GM18951 (cell line): ENCODE results near the gene TAF1.
"Not testable (repeated sequence)": the region's sequence is repeated elsewhere in the genome, so short reads cannot be mapped to it uniquely, and the experiment has no call there.

Experiments
- POLR2A ChIP-seq: IDR thresholded peaks from 4 replicates; pipeline ENCODE4 v1.6.1; 2011; ENCODE audit warnings: mild to moderate bottlenecking; ENCODE audit not compliant: insufficient read length, insufficient read depth; ENCODE audit errors: extremely low read depth
- in situ Hi-C: fragments of 300-500 bp; cut with MboI; formaldehyde crosslinking; loops from one replicate; pipeline ENCODE4 v1.12.0; 2022; ENCODE audit warnings: low sequenced_read_pairs, mixed read lengths, inconsistent platforms; ENCODE audit not compliant: unreplicated experiment

The TAF1 gene

DNA sequence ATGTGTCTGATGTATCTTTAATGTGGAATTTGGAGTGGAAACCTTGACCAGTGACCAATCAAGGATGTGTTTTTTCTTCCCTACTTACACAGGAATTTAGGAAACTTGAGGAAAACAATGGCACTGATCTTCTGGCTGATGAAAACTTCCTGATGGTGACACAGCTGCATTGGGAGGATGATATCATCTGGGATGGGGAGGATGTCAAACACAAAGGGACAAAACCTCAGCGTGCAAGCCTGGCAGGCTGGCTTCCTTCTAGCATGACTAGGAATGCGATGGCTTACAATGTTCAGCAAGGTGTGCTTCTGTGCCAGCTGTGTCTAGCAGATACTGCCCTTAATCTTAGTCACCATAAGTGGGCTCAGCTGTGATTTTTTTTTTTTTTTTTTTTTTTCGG, 12.6 kb downstream of the TAF1 start:
- TF ChIP-seq POLR2A: no peak
- in situ Hi-C loops: no loop called here

DNA sequence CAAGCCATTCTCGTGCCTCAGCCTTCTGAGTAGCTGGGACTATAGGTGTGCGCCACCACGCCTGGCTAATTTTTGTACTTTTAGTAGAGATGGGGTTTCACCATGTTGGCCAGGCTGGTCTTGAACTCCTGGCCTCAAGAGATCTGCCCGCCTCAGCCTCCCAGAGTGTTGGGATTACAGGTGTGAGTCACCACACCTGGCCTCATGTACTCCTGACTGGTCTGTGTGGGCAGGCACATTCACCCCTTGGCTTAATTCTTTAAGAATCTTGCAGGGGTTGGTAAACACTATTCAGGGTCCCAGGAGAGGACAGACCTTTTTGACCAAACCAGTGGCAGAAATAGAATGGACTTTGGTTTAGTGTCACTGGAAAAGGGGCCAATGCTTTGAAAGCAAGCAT, 25.6 kb downstream of the TAF1 start:
- in situ Hi-C loops: not testable (repeated sequence)

- no peak for TF ChIP-seq POLR2A
- in situ Hi-C loops: no loop called here
Observed at GRCh38 chrX:71393919-71394318, 27.8 kb downstream of the TAF1 start.

DNA sequence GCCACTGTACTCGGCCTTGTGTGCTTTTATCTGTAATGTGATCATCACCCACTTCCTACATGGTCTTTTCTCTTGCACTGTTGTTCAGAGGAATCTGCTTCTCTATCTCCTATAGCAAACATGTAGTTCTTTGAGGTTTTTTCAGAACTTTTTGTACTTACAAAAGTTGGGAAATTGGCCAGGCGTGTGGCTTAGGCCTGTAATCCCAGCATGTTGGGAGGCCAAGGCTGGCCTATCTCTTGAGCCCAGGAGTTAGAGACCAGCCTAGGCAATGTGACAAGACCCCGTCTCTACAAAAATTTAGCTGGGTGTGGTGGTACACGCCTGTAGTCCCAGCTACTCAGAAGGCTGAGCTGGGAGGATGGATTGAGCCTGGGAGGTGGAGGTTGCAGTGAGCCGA, 30.4 kb downstream of the TAF1 start:
- in situ Hi-C loops: no loop called here

DNA sequence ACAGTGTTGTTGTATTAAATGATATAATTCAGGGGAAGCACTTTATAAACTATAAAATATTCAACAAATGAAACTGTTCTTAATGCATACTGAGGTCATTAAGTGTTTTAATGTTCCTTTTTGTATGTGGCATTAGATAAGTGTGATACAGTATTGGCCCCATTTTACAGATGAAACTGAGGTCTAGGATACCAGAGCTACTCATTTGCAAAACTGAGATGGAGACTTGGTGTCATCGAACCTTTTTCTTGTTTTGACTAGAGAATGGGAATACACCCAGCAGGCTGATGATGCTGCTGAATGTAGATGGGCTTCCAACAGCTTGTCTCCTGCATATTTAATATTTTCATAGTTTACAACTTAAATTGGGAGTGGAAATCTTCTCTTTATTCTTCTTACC, 34.6 kb downstream of the TAF1 start:
- no peak for TF ChIP-seq POLR2A

More for the DNA sequence above, 30.4 kb downstream of the TAF1 start:
- TF ChIP-seq POLR2A: no peak

GRCh38 chrX:71416260-71416659, 50.1 kb downstream of the TAF1 start:
- in situ Hi-C loops: not testable (repeated sequence)

More for the DNA sequence above, 34.6 kb downstream of the TAF1 start:
- in situ Hi-C loops: no loop called here

DNA sequence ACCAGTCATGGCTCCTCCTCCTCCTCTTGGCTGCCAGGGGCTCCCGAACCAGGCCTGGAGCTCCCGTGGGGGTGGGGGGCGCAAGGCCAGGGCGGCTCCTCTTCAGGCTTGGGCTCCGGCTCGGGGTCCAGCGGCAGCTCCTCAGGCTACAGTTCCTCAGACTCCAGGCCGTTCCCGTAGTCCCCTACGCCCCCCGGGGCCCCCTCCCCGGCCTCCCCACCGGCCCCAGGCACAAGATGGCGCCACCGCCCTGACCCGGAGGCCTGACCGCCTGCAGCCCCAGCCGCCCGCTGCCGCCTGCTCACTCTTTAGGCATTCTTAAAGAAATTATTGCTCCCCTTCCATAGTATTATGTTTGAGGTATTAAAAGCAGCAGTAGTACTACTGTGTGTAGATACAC, 54.5 kb downstream of the TAF1 start:
- in situ Hi-C loops: no loop called here
- no peak for TF ChIP-seq POLR2A

DNA sequence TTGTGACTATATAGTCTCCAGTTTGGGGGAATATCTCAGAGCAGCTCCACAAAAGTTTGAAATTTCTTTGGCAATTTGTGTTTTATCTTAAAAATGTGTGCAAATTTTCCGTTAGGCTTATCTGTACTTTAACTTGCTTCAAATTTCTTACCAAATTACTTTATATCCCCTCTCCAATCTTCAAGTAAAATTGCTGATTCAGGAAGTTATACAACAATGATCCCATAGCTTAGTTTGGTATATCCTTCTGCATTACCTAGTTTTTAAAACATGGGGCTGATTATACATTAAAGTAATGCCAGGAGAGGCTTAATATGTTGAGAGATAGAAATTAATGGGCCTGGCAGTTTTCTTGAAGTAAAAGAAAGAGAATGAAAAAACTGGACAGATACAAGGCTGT, 66.6 kb downstream of the TAF1 start:
- no peak for TF ChIP-seq POLR2A
- in situ Hi-C loops: no loop called here

GRCh38 chrX:71438750-71439149, 72.6 kb downstream of the TAF1 start:
- no peak for TF ChIP-seq POLR2A
- in situ Hi-C loops: no loop called here

DNA sequence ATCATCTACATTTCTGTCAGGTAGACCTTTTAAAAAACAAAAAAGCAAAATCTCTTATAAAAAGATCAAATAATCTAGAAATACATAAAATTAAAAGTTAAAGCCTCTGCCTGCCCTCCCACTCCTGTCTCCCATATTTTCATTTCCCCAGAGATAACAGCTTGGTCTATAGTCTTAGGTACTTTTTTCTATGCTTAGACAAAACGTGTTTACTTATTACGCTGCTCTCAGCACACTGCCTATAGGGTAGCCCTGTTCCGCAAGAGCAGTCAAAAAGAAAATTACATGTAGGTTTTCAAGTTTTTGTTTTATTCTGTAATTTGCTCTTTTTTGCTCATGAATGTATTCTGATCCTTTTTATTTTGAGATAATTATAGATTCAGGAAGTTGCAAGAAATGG, 73.3 kb downstream of the TAF1 start:
- in situ Hi-C loops: no loop called here
- TF ChIP-seq POLR2A: no peak

DNA sequence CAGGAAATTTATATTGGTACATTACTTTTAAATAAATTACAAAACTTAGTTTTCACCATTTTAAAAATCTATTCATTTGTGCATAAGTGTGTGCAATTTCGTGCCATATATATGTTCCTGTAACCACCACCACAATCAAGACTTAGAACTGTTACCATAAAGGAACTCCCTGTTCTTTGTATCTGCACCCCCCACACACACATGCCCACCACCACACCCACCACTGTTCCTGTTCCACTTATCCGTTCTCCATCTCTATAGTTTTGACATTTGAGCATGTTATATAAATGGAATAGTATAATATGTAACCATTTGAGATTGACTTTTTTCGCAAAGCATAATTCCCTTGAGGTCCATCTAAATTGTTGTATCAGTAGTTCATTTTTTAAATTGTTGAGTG, 73.7 kb downstream of the TAF1 start:
- in situ Hi-C loops: no loop called here

GRCh38 chrX:71440401-71440800, 74.2 kb downstream of the TAF1 start:
- TF ChIP-seq POLR2A: no peak
- in situ Hi-C loops: no loop called here

More for the DNA sequence above, 73.7 kb downstream of the TAF1 start:
- TF ChIP-seq POLR2A: no peak

- in situ Hi-C loops: not testable (repeated sequence)
Observed at GRCh38 chrX:71441809-71442208, 75.7 kb downstream of the TAF1 start.

- TF ChIP-seq POLR2A: no peak
- in situ Hi-C loops: no loop called here
Observed at GRCh38 chrX:71450433-71451106, 84.4 kb downstream of the TAF1 start.

- in situ Hi-C loops: not testable (repeated sequence)
Observed at GRCh38 chrX:71451518-71451917, 85.4 kb downstream of the TAF1 start.

- in situ Hi-C loops: no loop called here
- TF ChIP-seq POLR2A: no peak
Observed at GRCh38 chrX:71453056-71453455, 86.9 kb downstream of the TAF1 start.
